ENCODE measurements around the gene SEC63. TPM values are rescaled to one million over a fixed set of nuclear protein-coding genes. Genes with fewer than 3 reads are reported as not detected.
"Not testable (repeated sequence)": the region's sequence is repeated elsewhere in the genome, so short reads cannot be mapped to it uniquely, and the experiment has no call there.

SEC63 gene
- total RNA-seq: 10 to 100 TPM; 64.9 to 66.1 TPM
- long read RNA-seq, full-length matches to known transcripts: 20 of 100 reads
- long read RNA-seq, partial matches to known transcripts: 68 of 100 reads
- long read RNA-seq, other reads (novel, unspliced or antisense): 12 of 100 reads

GRCh38 chr6:107957909-107958688 lies at the start of gene SEC63:
Gene SEC63, minus strand, starts transcription at chr6:107958208. Its CDS starts 199 bp downstream, at chr6:107958009.
- ATAC-seq (peak; percentile 95), DNase-seq (peak; percentile 98)
- intact Hi-C loops (cut with DNase I, micrococcal nuclease): no loop called here

GRCh38 chr6:108005961-108006360 lies 48.0 kb upstream of the SEC63 start:
- intact Hi-C loops (cut with DNase I, micrococcal nuclease): no loop called here
- ATAC-seq (no peak), DNase-seq (no peak)

DNA sequence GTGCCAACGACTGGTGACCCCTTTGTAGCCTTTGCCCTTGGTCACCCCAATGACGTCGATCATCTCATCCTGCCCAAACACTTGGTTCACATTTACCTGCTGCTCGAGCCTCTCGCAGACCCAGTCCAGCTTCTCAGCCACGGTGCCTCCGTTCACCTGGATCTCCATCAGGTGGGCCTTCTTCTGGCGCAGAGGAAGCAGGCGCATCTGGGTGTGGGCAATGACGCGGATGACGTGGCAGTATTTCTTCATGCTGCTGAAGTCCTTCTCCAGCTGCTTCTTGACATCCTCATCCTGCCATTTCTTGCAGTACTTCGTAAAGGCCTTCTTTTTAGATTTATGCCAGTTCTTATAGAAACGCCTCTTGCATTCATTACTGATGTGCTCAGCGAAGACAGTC lies 46.9 kb upstream of the SEC63 start:
- ATAC-seq (no peak), DNase-seq (no peak)
- intact Hi-C loops (cut with DNase I, micrococcal nuclease): no loop called here

- ATAC-seq (peak; percentile 88), DNase-seq (peak; percentile 48 to 68)
- intact Hi-C loops (cut with DNase I, micrococcal nuclease): no loop called here
Measured at GRCh38 chr6:108002365-108003221, 44.6 kb upstream of the SEC63 start.

- DNase-seq: peak in 1 of 2 donors; percentile 18
- ATAC-seq: peak; percentile 50
Measured at GRCh38 chr6:108001696-108002231, 43.8 kb upstream of the SEC63 start.

GRCh38 chr6:108000259-108000658 lies 42.3 kb upstream of the SEC63 start:
- intact Hi-C loops (cut with DNase I, micrococcal nuclease); ATAC-seq; DNase-seq: not testable (repeated sequence)

More at GRCh38 chr6:108001696-108002231, 43.8 kb upstream of the SEC63 start:
- intact Hi-C loops (cut with DNase I, micrococcal nuclease): no loop called here

GRCh38 chr6:107999341-107999740 lies 41.3 kb upstream of the SEC63 start:
- no peak for ATAC-seq
- intact Hi-C loops (cut with DNase I, micrococcal nuclease): no loop called here

DNA sequence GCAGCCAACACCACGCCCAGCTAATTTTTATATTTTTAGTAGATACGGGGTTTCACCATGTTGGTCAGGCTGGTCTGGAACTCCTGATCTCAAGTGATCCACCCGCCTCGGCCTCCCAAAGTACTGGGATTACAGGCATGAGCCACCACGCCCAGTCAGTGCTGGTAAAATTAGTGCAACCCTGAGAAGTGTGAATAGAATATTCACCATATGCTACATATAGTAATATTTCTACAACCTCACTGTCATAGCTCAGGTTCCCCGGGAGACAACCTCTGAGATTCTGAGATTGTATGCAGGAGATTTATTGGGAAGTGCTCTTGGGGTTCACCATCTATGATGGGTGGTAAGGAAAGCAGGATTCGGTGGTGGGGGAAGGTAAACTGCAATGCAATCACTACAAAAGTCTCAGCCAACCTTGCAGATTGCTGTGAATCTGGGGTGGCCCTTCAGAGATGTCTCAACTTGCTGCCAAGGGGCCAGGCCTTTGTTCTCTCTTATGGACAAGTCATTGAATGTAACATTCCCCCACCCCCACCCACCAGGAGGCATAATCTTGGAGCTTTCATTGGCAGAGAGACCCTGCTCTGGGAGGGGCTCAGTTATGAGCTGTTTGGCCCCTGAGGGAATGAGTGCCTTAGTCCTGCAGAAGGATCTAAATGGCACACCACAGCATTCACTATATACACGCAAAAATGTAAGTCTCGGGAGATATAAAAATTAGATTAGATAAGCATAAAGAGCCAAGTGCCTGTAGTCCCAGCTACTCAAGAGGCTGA lies 34.0 kb upstream of the SEC63 start:
- intact Hi-C loops (cut with DNase I, micrococcal nuclease): no loop called here
- DNase-seq (no peak), ATAC-seq (no peak)

More at GRCh38 chr6:107999341-107999740, 41.3 kb upstream of the SEC63 start:
- no peak for DNase-seq

DNA sequence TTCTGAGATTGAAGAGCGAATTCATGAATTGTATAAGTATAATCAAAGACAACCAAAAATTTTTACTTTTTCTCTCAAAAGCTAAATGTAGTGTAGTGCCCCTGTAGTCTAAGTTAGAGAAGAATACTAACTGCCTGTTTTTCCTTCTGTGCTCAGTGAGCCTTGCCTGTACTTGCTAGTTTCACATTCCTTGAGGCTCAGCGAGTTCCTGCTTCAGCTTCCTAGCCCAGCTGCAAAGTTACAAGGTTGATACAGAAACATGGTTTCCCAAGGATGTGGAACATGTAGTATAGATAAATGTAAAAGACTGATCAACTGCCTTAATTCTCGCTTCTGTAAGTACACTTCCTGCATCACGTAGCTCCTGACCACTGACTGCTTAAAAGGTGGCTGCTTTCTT lies 33.1 kb upstream of the SEC63 start:
- intact Hi-C loops (cut with DNase I, micrococcal nuclease): no loop called here
- no peak for ATAC-seq

GRCh38 chr6:107990587-107990986 lies 32.6 kb upstream of the SEC63 start:
- DNase-seq; ATAC-seq; intact Hi-C loops (cut with DNase I, micrococcal nuclease): not testable (repeated sequence)

More for the DNA sequence above, 33.1 kb upstream of the SEC63 start:
- no peak for DNase-seq

DNA sequence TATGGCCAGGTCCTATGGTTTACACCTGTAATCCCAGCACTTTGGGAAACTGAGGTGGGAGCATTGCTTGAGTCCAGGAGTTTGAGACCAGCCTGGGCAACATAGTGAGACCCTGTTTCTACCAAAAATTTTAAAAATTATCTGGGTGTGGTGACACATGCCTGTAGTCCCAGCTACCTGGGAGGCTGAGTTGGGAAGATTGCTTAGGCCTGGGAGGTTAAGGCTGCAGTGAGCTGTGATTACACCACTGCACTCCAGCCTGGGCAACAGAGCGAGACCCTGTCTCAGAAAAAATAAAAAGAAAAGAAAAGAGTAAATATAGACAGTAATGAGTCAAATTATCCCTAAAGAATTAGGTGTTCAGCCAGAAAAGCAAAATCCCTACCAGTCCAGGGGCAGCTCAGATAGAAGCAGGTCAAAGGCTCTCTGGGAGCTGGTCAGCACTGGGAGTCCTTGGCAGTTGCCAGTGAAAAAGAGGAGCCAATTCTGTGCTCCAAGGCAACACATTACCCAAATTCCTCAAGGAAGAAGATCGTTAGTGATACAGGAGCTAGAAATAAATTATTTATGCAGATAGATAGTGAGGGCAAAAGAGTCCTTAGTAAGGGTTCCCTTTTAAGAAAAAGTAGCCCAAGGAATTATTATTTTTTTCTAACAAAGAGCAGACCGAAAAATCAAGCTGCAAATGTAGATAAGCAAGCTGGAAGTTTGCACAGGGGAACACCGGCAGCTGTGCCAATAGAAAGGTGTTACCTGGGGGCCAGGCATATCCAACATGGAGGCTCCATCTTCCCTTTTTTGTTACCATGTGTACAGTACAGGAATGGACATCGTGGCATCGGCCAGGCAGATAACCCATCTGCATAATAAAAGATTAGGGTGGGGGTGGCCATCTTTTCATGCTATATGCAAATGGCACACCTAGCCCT lies 31.4 kb upstream of the SEC63 start:
- ATAC-seq (no peak), DNase-seq (no peak)
- intact Hi-C loops (cut with DNase I, micrococcal nuclease): no loop called here

DNA sequence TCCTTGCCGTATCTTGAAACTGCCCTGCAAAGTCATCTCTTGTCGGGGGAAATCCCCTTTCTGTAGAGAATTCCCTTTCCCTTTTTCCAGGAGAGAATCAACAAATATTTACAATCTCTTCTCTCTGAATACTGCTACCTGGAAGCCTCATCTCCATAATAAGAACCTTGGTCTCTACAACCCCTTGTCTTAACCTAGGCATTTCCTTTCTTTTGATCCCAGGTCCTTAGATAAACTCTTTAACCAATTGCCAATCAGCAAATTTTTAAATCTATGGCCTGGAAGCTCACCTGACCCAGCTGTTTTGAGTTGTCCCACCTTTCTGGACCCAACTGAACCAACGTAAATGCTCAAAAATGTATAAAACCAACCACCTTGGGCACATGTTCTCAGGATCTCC lies 30.6 kb upstream of the SEC63 start:
- DNase-seq (no peak), ATAC-seq (no peak)
- intact Hi-C loops (cut with DNase I, micrococcal nuclease): no loop called here

DNA sequence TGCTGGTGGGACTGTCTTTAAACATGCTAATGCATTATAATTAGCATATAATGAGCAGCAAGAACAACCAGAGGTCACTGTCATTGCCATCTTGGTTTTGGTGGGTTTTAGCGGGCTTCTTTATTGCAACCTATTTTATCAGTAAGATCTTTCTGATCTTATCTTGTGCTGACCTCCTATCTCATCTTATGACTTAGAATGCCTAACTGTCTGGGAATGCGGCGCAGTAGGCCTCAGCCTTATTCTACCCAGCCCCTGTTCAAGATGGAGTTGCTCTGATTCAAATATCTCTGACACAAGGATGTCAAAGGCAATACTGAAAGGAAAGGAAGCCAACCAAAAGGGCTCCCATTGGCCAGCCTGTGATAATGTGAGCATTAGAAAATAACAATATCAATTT lies 29.8 kb upstream of the SEC63 start:
- intact Hi-C loops (cut with DNase I, micrococcal nuclease): no loop called here
- DNase-seq: no peak
- ATAC-seq: no peak

- ATAC-seq (no peak), DNase-seq (no peak)
- intact Hi-C loops (cut with DNase I, micrococcal nuclease): no loop called here
Measured at GRCh38 chr6:107985701-107986100, 27.7 kb upstream of the SEC63 start.

- no peak for DNase-seq
- ATAC-seq: no peak
- intact Hi-C loops (cut with DNase I, micrococcal nuclease): loop anchor here in 1 of 2 donors (5.0 kb wide), 1 partner anchor 68 kb away; no protein-coding TSS in a partner anchor
Measured at GRCh38 chr6:107983811-107984210, 25.8 kb upstream of the SEC63 start.

DNA sequence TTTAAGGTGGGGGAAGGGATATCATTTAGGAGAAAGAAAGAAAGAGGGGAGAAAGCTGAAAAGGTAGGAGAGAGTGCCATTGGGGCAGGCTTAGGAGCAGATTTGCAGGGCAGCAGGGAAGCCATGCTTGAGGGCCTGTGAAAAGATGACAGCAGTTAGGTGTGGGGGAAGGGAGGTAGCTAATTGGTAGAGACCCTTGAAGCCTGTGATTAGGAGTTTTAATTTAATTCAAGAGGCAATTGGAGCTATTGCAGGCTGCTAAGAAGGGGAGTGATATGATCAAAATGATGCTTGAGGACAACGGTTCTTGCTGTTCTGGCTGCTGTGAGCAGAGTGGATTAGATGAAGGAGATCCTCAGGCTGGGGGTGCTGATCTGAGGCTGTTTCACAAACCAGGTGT lies 24.5 kb upstream of the SEC63 start:
- DNase-seq (no peak), ATAC-seq (no peak)
- intact Hi-C loops (cut with DNase I, micrococcal nuclease): loop anchor here in 1 of 2 donors (5.0 kb wide), 1 partner anchor 70 kb away; no protein-coding TSS in a partner anchor

GRCh38 chr6:107981695-107982094 lies 23.7 kb upstream of the SEC63 start:
- DNase-seq (no peak), ATAC-seq (no peak)
- intact Hi-C loops (cut with DNase I, micrococcal nuclease): loop anchor here in 1 of 2 donors (5.0 kb wide), 1 partner anchor 71 kb away; no protein-coding TSS in a partner anchor
